Body of pancreas (tissue), 4 donors: ENCODE results near the gene RGS17. TPM values are rescaled to one million over a fixed set of nuclear protein-coding genes. Genes with fewer than 3 reads are reported as not detected.

ENCODE experiments used
- ATAC-seq: fragments of 150-250 bp; one replicate; pipeline ENCODE4 v1.9.1; 2016
- DNase-seq, 4 donors: peaks; one replicate each; pipeline ENCODE4 v3.0.0-alpha.2; 2019
- H3K27ac ChIP-seq, 4 donors: fragments of 200-600 bp; sonication (generic); 1 replicate in 3 of 4; 2 replicates in 1 of 4; pipeline versions ENCODE4 v1.5.1 to v1.6.1; 2016 to 2019; ENCODE audit warnings: mild to moderate bottlenecking in 1 of 4, mixed read lengths in 1 of 4, moderate library complexity in 1 of 4
- H3K27me3 ChIP-seq, 2 donors: fragments of 200-600 bp; sonication (generic); one replicate each; pipeline ENCODE4 v1.6.0; 2016; ENCODE audit warnings: mild to moderate bottlenecking in 1 of 2
- H3K36me3 ChIP-seq, 2 donors: fragments of 200-600 bp; sonication (generic); replicated peaks in 1 of 2; 2 replicates each; pipeline ENCODE4 v1.5.1; 2016; ENCODE audit warnings: low read depth in 2 of 2; ENCODE audit not compliant: insufficient read depth in 1 of 2
- H3K4me1 ChIP-seq: fragments of 200-600 bp; sonication (generic); one replicate; pipeline ENCODE4 v1.6.0; 2016
- H3K4me3 ChIP-seq, 2 donors: fragments of 200-600 bp; sonication (generic); 1 replicate in 1 of 2; 2 replicates in 1 of 2; pipeline ENCODE4 v1.5.1; 2016 to 2019
- H3K9me3 ChIP-seq, 3 donors: fragments of 200-600 bp; sonication (generic); 1 replicate in 2 of 3; 2 replicates in 1 of 3; pipeline ENCODE4 v1.5.1; 2016
- POLR2A ChIP-seq, 3 donors: fragments of 450-650 bp; IDR thresholded peaks; one replicate each; pipeline ENCODE4 v1.6.1; 2016; ENCODE audit warnings: antibody characterized with exemption in 3 of 3, mild to moderate bottlenecking in 2 of 3
- WGBS, 2 donors: methylation state at CpG; one replicate each; pipeline ENCODE4 v1.1.5; 2017; 5-methylcytosine and 5-hydroxymethylcytosine counted together
- intact Hi-C: fragments of 100-400 bp; cut with DNase I; formaldehyde crosslinking; loops from one replicate; pipeline ENCODE4 v1.15.1; 2023
- total RNA-seq, 2 donors: library from RNA; depleted of rRNA; stranded (reverse); fragments of >200 nt; gene quantifications; one replicate each; pipeline ENCODE4 v1.1.0, GENCODE V29; 2016
- TF ChIP-seq, protein P1 (sequence below), 7 experiments: fragments of 450-650 bp in 4 of 7; fragments of 200-600 bp in 3 of 7; sonication (generic) in 3 of 7; IDR thresholded peaks; one replicate each; pipeline ENCODE4 v1.5.1; 2016 to 2019; ENCODE audit warnings: antibody characterized with exemption in 7 of 7

The RGS17 gene
- total RNA-seq, 2 donors from 2014 or later = 0.33 to 1.0 TPM

DNA sequence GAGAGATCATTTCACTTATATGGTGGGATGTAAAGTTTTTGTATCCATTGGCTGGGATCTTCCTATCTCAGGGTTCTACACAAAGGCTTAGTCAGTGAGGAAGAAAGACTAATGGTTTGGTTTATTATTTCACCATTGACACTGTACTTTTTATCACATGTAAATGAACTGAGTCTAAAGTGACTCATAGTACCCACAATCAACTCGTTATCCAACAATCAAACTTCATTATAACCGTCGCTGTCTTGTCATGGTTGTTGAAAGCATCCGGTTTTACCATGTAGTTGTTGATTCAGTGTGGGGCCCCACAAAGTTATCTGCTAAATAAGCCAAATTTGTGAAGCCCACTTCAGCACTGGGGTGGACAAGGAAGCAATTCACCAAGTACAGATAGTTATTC, 72.8 kb downstream of the RGS17 start:
- H3K4me1 ChIP-seq = no peaks in the 10 kb centered on the region
- no peaks in the 10 kb centered on the region for H3K27me3 ChIP-seq
- 44 to 70% methylated on average over 4 of the region's 4 CpGs for WGBS, 2 donors
- no peak for TF ChIP-seq POLR2A (IDR thresholded peaks at IDR 0.05)
- DNase-seq (no peak), ATAC-seq (no peak)
- H3K36me3 ChIP-seq = no peaks in the 10 kb centered on the region
- H3K27ac ChIP-seq = no peak overlapping the region
- intact Hi-C loops = no loop called here
- H3K4me3 ChIP-seq = no peak overlapping the region
- no peaks in the 10 kb centered on the region for H3K9me3 ChIP-seq

DNA sequence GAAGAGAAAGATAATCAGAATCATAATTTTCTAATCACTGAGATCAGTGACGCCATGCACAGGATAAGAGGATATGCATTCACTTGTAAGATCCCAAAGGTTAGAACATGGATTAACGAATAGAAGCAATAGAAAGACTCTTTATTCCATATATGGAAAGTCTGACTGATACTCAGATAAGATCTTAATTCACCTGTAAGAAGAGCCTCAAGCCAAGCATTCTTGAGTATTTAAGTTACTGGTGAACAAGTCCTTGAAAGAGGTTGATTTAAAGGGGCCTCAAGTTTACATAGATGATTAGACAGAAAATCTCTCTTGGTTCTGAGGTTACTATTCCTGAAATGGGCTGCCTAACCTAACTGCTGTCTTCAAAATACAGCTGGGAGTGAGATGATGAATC, 74.8 kb downstream of the RGS17 start:
- DNase-seq (no peak), ATAC-seq (no peak)
- intact Hi-C loops = no loop called here
- no peak for TF ChIP-seq POLR2A (IDR thresholded peaks at IDR 0.05)
- TF ChIP-seq, protein P1, sequence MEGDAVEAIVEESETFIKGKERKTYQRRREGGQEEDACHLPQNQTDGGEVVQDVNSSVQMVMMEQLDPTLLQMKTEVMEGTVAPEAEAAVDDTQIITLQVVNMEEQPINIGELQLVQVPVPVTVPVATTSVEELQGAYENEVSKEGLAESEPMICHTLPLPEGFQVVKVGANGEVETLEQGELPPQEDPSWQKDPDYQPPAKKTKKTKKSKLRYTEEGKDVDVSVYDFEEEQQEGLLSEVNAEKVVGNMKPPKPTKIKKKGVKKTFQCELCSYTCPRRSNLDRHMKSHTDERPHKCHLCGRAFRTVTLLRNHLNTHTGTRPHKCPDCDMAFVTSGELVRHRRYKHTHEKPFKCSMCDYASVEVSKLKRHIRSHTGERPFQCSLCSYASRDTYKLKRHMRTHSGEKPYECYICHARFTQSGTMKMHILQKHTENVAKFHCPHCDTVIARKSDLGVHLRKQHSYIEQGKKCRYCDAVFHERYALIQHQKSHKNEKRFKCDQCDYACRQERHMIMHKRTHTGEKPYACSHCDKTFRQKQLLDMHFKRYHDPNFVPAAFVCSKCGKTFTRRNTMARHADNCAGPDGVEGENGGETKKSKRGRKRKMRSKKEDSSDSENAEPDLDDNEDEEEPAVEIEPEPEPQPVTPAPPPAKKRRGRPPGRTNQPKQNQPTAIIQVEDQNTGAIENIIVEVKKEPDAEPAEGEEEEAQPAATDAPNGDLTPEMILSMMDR (IDR thresholded peaks at IDR 0.05) = no peak
- Histone ChIP-seq H3K4me3 (no peak overlapping the region), H3K4me1 (no peaks in the 10 kb centered on the region), H3K9me3 (no peaks in the 10 kb centered on the region), H3K36me3 (no peaks in the 10 kb centered on the region), H3K27ac (no peak overlapping the region), H3K27me3 (no peaks in the 10 kb centered on the region)
- 72 to 78% methylated on average over 2 of the region's 2 CpGs for WGBS, 2 donors

DNA sequence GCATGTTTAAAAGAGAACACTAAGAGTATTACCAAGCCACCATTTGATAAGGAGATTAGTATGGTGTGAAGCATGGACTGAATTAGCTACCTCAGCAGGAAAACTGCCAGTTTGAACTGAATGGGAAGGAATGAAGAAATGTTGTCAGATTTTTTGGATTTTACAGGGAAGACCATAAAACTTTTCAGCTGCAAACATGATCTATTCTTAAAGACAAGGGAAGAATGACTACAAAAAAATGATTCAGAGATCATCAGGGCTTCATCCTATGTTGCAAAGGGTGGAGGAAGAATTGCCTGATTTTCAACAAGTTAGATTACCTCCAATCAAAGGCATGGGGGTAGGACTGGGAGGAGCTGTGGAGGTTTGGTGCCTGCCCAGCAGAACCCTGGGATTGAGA, 79.3 kb downstream of the RGS17 start:
- Histone ChIP-seq H3K27ac (no peak overlapping the region), H3K36me3 (no peaks in the 10 kb centered on the region), H3K4me3 (no peak overlapping the region), H3K9me3 (no peaks in the 10 kb centered on the region), H3K27me3 (no peaks in the 10 kb centered on the region), H3K4me1 (no peaks in the 10 kb centered on the region)
- ATAC-seq (no peak), DNase-seq (no peak)
- no peak for TF ChIP-seq POLR2A (IDR thresholded peaks at IDR 0.05)
- TF ChIP-seq, protein P1 (IDR thresholded peaks at IDR 0.05) = no peak
- intact Hi-C loops = no loop called here

DNA sequence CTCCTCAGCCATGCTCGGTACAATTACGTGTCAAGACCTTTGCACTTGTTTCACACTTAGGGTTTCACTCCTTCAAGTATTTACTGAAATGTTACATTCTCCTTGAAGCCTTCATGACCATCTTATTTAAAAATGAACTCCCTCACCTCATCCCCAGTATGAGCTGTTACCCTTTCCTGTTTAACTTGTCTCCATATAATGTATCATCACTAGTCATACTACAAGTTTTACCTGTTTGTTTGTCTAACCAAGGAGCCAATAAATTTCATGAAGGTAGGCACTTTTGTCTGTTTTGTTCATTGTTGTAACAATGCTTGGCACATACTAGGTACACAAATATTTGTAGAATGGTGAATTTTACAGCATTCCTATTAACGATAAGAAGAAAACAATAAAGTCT, 82.5 kb downstream of the RGS17 start:
- Histone ChIP-seq H3K27ac (no peak overlapping the region), H3K36me3 (no peaks in the 10 kb centered on the region), H3K4me3 (no peak overlapping the region), H3K9me3 (no peaks in the 10 kb centered on the region), H3K4me1 (peaks cover 9% of the 10 kb centered on the region), H3K27me3 (no peaks in the 10 kb centered on the region)
- intact Hi-C loops = no loop called here
- TF ChIP-seq POLR2A (IDR thresholded peaks at IDR 0.05) = no peak
- TF ChIP-seq, protein P1 (IDR thresholded peaks at IDR 0.05) = no peak
- ATAC-seq (no peak), DNase-seq (no peak)
- 95% methylated on average over 3 of the region's 3 CpGs for WGBS, 2 donors

DNA sequence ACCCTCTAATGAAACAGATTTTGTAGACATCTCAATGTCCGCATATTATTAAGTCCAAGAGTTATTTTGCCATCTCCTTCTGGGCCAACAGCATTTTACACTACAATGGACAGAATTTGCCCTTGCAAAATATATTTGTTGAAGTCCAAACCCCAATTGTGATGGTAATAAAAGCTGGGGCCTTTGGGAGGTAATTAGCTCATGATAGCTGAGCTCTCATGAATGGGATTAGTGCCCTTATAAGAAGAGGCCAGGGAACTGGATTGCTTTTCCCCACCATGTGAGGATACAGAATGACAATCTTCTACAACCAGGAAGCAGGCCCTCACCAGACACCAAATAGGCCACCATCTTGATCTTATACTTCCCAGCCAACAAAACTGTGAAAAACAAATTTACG, 83.7 kb downstream of the RGS17 start:
- no peak overlapping the region for H3K27ac ChIP-seq
- H3K4me1 ChIP-seq = peaks cover 11% of the 10 kb centered on the region
- H3K9me3 ChIP-seq = no peaks in the 10 kb centered on the region
- no peaks in the 10 kb centered on the region for H3K36me3 ChIP-seq
- intact Hi-C loops = no loop called here
- no peak overlapping the region for H3K4me3 ChIP-seq
- DNase-seq (no peak), ATAC-seq (no peak)
- 41 to 60% methylated on average over 2 of the region's 2 CpGs for WGBS, 2 donors
- H3K27me3 ChIP-seq = no peaks in the 10 kb centered on the region
- no peak for TF ChIP-seq POLR2A (IDR thresholded peaks at IDR 0.05)
- TF ChIP-seq, protein P1 (IDR thresholded peaks at IDR 0.05) = no peak
